Natural killer cell (primary cell): ENCODE measurements around the gene CDC14B. TPM values are rescaled to one million over a fixed set of nuclear protein-coding genes. Genes with fewer than 3 reads are reported as not detected.

Experiments used
- ATAC-seq, 3 donors: fragments of 150-1000 bp in 2 of 3; fragments of 200-7000 bp in 1 of 3; cut with Tn5 transposase; 1 replicate in 1 of 3; 2 replicates in 2 of 3; pipeline ENCODE4 v1.10.0; 2021; ENCODE audit warnings: mild to moderate bottlenecking in 2 of 3, moderate library complexity in 2 of 3
- DNase-seq, 2 donors: peaks; one replicate each; pipeline versions ENCODE4 v3.0.0 to v3.0.0-alpha.2; 2013 to 2021; ENCODE audit warnings: mixed read lengths in 1 of 2
- H3K27ac ChIP-seq: one replicate; pipeline ENCODE4 v1.5.1; 2013; ENCODE audit warnings: mild to moderate bottlenecking, low read length
- H3K27me3 ChIP-seq: one replicate; pipeline ENCODE4 v1.6.1; 2013; ENCODE audit warnings: low read length; ENCODE audit not compliant: control insufficient read depth, insufficient read depth
- H3K36me3 ChIP-seq: one replicate; pipeline ENCODE4 v1.6.1; 2013; ENCODE audit warnings: low read length; ENCODE audit not compliant: control insufficient read depth, insufficient read depth
- H3K4me1 ChIP-seq: one replicate; pipeline ENCODE4 v1.6.1; 2013; ENCODE audit warnings: low read length; ENCODE audit not compliant: control insufficient read depth, insufficient read depth
- H3K4me3 ChIP-seq: one replicate; pipeline ENCODE4 v1.5.1; 2013; ENCODE audit warnings: low read length
- H3K9me3 ChIP-seq: one replicate; pipeline ENCODE4 v1.6.1; 2013; ENCODE audit warnings: low read length; ENCODE audit not compliant: control insufficient read depth, insufficient read depth
- H3K27ac Mint-ChIP-seq, 2 donors: one replicate each; pipeline ENCODE4 v1.8.0; 2022; ENCODE audit warnings: mild to moderate bottlenecking in 2 of 2, mixed read lengths in 2 of 2, moderate library complexity in 1 of 2
- H3K27me3 Mint-ChIP-seq, 2 donors: one replicate each; pipeline ENCODE4 v1.8.0; 2022; ENCODE audit warnings: low read depth in 2 of 2, mixed read lengths in 2 of 2
- H3K36me3 Mint-ChIP-seq: one replicate; pipeline ENCODE4 v1.8.0; 2022; ENCODE audit warnings: mixed read lengths
- H3K4me1 Mint-ChIP-seq, 2 donors: one replicate each; pipeline ENCODE4 v1.8.0; 2022; ENCODE audit warnings: mixed read lengths in 2 of 2
- H3K4me3 Mint-ChIP-seq: one replicate; pipeline ENCODE4 v1.8.0; 2022; ENCODE audit warnings: mild to moderate bottlenecking, moderate library complexity, mixed read lengths
- H3K9me3 Mint-ChIP-seq, 2 donors: one replicate each; pipeline ENCODE4 v1.8.0; 2022; ENCODE audit warnings: mixed read lengths in 2 of 2
- CTCF ChIP-seq: fragments of 200-600 bp; IDR thresholded peaks from one replicate; pipeline ENCODE4 v1.8.0; 2022; ENCODE audit warnings: antibody characterized with exemption
- WGBS: methylation state at CpG from one replicate; pipeline ENCODE4 v1.1.7; 2013; ENCODE audit warnings: missing lambda C conversion rate; ENCODE audit not compliant: insufficient coverage; 5-methylcytosine and 5-hydroxymethylcytosine counted together
- intact Hi-C: fragments of 100-400 bp; cut with micrococcal nuclease; formaldehyde crosslinking; loops from one replicate; pipeline ENCODE4 v1.14.2; 2022
- total RNA-seq, 4 donors: library from RNA; stranded (reverse); fragments of 120-200 nt in 1 of 4; gene quantifications; one replicate each; pipeline versions ENCODE4 v1.2.3 to v1.2.4, GENCODE V29; 2013 to 2022

Gene CDC14B
- total RNA-seq, 3 donors from 2014 or later (not counting 1 experiment from before 2014, with no cell fraction given): 2.3 to 4.7 (median 3.9) TPM

GRCh38 chr9:96464426-96464825, 155.2 kb downstream of the CDC14B start:
- no peak for DNase-seq
- no peak overlapping the region for H3K27ac Mint-ChIP-seq
- no peak for TF ChIP-seq CTCF
- 96% methylated on average over 5 of the region's 6 CpGs for WGBS
- Histone ChIP-seq H3K4me3 (no peak overlapping the region), H3K36me3 (peaks cover 2% of the 10 kb centered on the region), H3K27me3 (no peaks in the 10 kb centered on the region), H3K27ac (no peak overlapping the region), H3K9me3 (no peaks in the 10 kb centered on the region), H3K4me1 (no peaks in the 10 kb centered on the region)
- intact Hi-C loops: no loop called here
- no peak overlapping the region for H3K4me3 Mint-ChIP-seq
- ATAC-seq: no peak
- no peaks in the 10 kb centered on the region for H3K9me3 Mint-ChIP-seq
- no peaks in the 10 kb centered on the region for H3K27me3 Mint-ChIP-seq
- H3K36me3 Mint-ChIP-seq: no peaks in the 10 kb centered on the region
- no peaks in the 10 kb centered on the region for H3K4me1 Mint-ChIP-seq

- intact Hi-C loops: no loop called here
- no peaks in the 10 kb centered on the region for H3K9me3 ChIP-seq
- no peak for TF ChIP-seq CTCF
- Mint-ChIP-seq H3K27ac (no peak overlapping the region), H3K9me3 (no peaks in the 10 kb centered on the region), H3K27me3 (no peaks in the 10 kb centered on the region), H3K4me3 (no peak overlapping the region), H3K4me1 (no peaks in the 10 kb centered on the region), H3K36me3 (peaks cover 6% of the 10 kb centered on the region)
- H3K4me3 ChIP-seq: no peak overlapping the region
- 94% methylated on average over 6 of the region's 6 CpGs for WGBS
- ATAC-seq (no peak), DNase-seq (no peak)
- no peaks in the 10 kb centered on the region for H3K4me1 ChIP-seq
- no peaks in the 10 kb centered on the region for H3K27me3 ChIP-seq
- H3K27ac ChIP-seq: no peak overlapping the region
- no peaks in the 10 kb centered on the region for H3K36me3 ChIP-seq
Observed at GRCh38 chr9:96462541-96462940, 157.1 kb downstream of the CDC14B start.

- Histone ChIP-seq H3K27me3 (no peaks in the 10 kb centered on the region), H3K9me3 (no peaks in the 10 kb centered on the region), H3K4me3 (no peak overlapping the region), H3K4me1 (no peaks in the 10 kb centered on the region), H3K27ac (no peak overlapping the region), H3K36me3 (no peaks in the 10 kb centered on the region)
- intact Hi-C loops: no loop called here
- 98% methylated on average over 7 of the region's 8 CpGs for WGBS
- Mint-ChIP-seq H3K27ac (no peak overlapping the region), H3K4me1 (no peaks in the 10 kb centered on the region), H3K27me3 (no peaks in the 10 kb centered on the region), H3K9me3 (no peaks in the 10 kb centered on the region), H3K36me3 (peaks cover 6% of the 10 kb centered on the region), H3K4me3 (no peak overlapping the region)
- no peak for TF ChIP-seq CTCF
- ATAC-seq (no peak), DNase-seq (no peak)
Observed at GRCh38 chr9:96461336-96461735, 158.3 kb downstream of the CDC14B start.

- H3K36me3 Mint-ChIP-seq: peaks cover 6% of the 10 kb centered on the region
- H3K36me3 ChIP-seq: no peaks in the 10 kb centered on the region
- no peaks in the 10 kb centered on the region for H3K9me3 ChIP-seq
- H3K4me1 Mint-ChIP-seq: no peaks in the 10 kb centered on the region
- no peak for DNase-seq
- no peak overlapping the region for H3K27ac Mint-ChIP-seq
- H3K4me3 Mint-ChIP-seq: no peak overlapping the region
- no peak overlapping the region for H3K4me3 ChIP-seq
- H3K27ac ChIP-seq: no peak overlapping the region
- H3K27me3 ChIP-seq: no peaks in the 10 kb centered on the region
- intact Hi-C loops: no loop called here
- H3K27me3 Mint-ChIP-seq: no peaks in the 10 kb centered on the region
- no peaks in the 10 kb centered on the region for H3K9me3 Mint-ChIP-seq
- no peak for TF ChIP-seq CTCF
- H3K4me1 ChIP-seq: no peaks in the 10 kb centered on the region
- ATAC-seq: no peak
Observed at GRCh38 chr9:96460882-96461281, 158.8 kb downstream of the CDC14B start.
